ENCODE data around the gene NFATC1.

Gene NFATC1

DNA sequence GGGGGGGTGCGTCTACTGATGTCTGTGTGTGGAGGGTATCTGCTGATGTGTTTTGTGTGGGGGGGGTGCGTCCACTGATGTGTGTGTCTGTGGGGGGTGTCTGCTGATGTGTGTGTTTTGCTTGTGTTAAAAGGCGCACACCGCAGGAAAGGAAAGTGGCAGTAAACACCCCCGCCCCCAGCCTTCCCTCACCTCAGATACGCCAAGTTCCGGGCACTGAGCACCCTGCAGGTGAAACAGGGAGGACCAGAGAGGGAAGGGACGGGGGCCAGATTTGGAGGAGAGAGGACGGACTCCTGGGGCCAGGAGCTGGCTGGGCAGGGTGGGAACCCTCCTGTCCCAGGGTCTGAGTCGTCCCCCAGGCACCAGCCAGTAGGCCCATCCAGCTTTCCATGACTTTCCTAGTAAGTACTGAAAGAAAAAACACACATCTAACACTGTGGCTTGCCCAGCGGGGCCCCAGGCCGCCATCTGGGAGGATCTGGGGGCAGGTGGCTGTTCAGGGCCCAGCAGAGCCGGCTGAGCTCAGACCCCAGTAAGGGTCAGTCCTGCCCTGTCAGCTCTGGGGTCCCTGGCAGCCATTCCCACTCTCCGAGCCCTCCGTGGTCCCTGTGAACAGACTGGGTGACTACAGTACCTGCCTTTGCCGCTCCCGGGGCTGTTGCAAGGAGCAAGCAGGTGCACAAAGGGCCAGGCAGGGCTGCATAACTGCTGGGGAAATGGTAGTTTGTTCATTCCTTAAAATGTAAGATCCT, 126.9 kb downstream of the NFATC1 start:
- no peak for DNase-seq (ENCODE audit: low read depth)

DNA sequence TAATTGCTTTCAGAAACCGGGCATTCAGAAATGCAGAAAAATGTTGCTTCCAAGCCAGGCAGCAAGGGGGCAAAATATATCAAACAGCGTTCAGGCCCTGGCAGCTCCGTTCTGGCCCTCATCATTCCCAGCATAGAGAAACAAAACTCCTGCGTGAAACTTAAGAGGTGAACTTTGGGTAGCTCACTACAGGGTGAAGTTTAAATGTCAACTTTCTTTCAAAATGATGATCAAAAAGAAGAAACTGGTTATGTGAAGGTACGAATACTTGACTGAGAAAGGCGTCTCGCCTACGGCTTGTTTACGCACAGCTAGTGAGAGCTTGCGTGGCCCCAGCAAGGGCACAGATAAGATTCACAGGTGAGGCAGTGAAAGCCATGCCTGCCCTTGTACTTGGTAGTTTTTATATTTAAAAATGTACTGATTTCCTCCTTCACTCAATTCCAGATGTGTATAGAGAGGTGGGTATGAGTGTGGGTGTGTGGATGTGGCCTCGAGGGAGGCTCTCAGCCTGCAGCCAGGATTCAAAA, 127.5 kb downstream of the NFATC1 start:
- DNase-seq (ENCODE audit: low read depth), result no peak

DNA sequence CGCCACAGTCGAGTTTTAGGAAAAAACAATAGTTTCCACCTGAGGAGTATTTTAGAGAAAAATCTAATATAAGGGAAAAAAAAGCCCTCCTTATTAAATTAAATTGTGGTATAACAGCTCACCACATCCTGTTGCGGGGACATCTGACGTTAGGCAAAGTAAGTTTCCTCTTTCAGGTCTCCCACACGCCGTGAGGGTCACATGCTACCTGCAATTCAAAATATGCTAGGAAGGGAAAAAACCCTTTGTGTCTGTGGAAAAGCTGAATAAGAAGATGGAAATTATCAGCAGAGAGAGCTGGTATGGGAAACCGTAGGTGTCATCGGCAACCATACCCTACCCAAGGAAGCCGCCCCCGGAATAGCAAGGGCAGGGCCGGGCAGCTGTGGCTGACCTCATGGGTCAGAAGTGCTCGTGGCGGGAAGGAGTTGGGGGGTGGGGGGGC, 128.0 kb downstream of the NFATC1 start:
- no peak for DNase-seq (ENCODE audit: low read depth)

DNA sequence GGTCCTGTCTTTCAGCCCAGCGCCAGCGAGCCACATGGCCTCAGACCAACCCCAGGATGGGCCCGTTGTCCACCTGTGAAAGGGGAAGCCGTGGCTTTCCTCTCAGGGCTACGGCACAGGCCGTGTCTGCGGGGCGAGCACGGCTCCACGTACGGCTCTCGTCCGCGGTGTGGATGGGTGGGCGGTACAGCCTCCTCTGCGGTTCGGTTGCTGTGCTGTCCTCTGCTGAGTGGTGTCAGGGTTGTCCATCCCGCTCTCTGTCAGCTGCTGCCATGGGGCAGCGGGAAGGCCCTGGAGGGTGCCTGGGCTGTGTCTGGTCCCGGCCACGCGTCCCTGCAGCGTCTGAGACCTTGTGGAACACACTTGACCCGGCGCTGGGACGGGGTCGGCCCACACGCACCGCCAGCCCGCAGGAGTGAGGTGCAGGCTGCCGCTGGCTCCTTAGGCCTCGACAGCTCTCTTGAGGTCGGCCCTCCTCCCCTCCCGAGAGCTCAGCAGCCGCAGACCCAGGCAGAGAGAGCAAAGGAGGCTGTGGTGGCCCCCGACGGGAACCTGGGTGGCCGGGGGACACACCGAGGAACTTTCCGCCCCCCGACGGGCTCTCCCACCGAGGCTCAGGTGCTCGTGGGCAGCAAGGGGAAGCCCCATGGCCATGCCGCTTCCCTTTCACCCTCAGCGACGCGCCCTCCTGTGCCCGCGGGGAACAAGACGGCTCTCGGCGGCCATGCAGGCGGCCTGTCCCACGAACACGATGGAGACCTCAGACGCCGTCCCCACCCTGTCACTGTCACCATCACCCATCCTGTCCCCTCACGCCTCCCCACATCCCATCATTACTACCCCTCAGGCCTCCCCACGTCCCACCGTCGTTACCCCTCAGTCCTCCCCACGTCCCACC, 128.7 kb downstream of the NFATC1 start:
- no peak for DNase-seq (ENCODE audit: low read depth)

DNA sequence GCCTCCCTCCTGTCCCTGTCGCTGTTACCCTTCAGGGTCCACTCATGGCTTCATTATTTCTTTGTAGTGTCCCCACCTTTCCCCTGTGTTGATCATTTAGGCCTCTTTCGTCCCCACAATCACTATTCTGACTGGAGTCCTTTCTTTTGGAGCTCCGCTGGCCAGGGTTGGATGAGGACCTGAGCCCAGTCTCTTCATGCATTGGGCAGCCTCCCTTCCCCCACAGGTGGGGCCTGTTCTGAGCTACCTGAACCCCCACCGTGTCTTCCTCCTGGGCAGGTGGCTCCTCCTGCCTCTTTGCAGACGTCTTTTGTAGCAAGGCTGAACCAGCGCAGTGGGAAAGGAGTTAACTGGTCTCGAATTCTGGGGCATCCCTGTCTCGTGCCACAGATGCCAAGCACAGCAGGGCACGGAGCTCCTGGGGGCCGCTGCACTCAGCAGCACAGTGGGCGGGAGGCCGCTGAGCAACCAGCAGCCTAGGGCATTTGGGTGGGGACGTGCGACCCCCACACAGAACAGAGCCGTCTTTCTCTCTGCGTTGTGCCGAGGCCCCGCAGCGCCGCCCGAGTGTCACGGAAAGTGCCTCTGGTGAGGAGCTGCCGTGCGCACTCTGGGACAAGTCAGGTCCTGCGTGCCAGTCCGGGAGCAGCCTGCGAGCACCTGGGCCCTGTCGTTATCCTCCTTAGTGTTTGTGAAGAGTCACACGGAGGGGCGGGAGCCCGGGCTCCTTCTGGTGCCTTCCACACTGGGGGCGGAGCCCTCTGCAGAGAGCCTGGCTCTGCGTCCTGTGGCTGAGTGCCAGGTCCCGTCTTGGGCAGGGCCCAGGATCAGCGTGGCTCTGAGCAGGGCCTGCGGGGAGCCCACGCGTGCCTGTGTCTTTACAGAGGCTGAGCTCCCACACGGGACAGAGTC, 130.1 kb downstream of the NFATC1 start:
- DNase-seq (ENCODE audit: low read depth), result no peak

- DNase-seq (ENCODE audit: low read depth), result no peak
Measured at GRCh38 chr18:79526468-79527460, 131.0 kb downstream of the NFATC1 start.

- DNase-seq (ENCODE audit: low read depth), result no peak
Measured at GRCh38 chr18:79527656-79528315, 132.1 kb downstream of the NFATC1 start.

- no peak for DNase-seq (ENCODE audit: low read depth)
Measured at GRCh38 chr18:79528316-79528695, 132.6 kb downstream of the NFATC1 start.

GRCh38 chr18:79528846-79529245, 133.1 kb downstream of the NFATC1 start:
- peak; percentile 57 for DNase-seq (ENCODE audit: low read depth)

GRCh38 chr18:79529296-79529695, 133.6 kb downstream of the NFATC1 start:
- no peak for DNase-seq (ENCODE audit: low read depth)

DNA sequence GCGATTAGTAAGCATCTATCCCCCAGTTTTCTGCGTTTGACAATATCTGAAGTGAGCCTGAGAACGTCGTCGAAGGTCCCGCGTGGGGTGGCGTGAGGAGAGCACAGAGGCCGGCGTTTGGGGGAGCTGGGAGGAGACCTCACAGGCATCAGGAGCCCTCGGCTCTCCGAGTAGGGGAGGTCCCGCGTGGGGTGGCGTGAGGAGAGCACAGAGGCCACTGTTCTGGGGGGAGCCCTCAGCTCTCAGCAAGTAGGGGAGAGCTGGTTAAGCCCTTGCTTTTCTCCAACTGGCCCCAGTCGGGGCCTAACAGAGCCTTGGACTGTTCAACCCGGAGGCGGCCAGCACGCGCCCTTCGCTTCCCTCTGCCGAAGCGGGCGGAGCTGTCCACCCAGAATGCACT, 134.3 kb downstream of the NFATC1 start:
- DNase-seq (ENCODE audit: low read depth), result no peak

GRCh38 chr18:79530821-79531220, 135.1 kb downstream of the NFATC1 start:
- no peak for DNase-seq (ENCODE audit: low read depth)

- no peak for DNase-seq (ENCODE audit: low read depth)
Measured at GRCh38 chr18:79531386-79531785, 135.7 kb downstream of the NFATC1 start.

GRCh38 chr18:79531926-79532312, 136.2 kb downstream of the NFATC1 start:
- DNase-seq (ENCODE audit: low read depth), result no peak

- DNase-seq (ENCODE audit: low read depth), result peak; percentile 7
Measured at GRCh38 chr18:79532313-79533007, 136.7 kb downstream of the NFATC1 start.

- DNase-seq (ENCODE audit: low read depth), result no peak
Measured at GRCh38 chr18:79533146-79533545, 137.4 kb downstream of the NFATC1 start.

DNA sequence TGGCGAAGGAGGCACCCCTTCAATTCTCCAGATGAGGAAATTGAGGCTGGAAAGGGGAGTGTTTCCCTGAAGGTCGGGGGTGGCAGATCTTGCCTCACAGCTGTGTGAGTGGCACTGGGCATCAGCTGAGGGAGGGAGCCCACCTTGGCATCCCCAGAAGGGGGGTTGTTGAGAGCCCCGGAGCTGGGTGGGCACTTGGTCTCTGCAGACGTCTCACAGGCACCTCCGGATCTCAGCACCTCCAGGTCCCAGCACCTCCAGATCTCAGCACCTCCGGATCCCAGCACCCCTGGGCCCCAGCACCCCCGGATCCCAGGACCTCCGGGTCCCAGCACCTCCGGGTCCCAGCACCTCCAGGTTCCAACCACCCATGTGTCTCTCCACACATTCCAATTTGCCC, 137.9 kb downstream of the NFATC1 start:
- DNase-seq (ENCODE audit: low read depth), result no peak

GRCh38 chr18:79534356-79534755, 138.6 kb downstream of the NFATC1 start:
- DNase-seq (ENCODE audit: low read depth), result no peak

DNA sequence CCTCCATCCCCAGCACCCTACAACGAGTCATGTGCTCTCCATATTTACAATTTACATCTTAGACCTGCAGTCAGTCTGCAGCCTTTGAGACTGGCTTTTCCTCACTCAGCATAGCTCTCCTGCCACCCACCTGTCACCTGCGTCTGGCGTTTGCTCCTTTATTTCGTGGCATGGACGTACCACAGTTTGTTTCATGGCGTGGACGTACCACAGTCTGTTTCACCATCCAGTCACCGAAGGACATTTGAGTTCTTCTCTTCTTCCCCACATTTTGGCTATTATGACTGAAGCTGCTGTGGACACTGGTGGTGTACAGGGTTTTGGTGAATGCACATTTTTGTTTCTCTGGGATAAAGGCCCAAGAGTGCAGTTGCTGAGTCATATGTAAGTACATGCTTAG, 142.0 kb downstream of the NFATC1 start:
- no peak for DNase-seq (ENCODE audit: low read depth)

- DNase-seq (ENCODE audit: low read depth), result no peak
Measured at GRCh38 chr18:79538635-79539034, 142.9 kb downstream of the NFATC1 start.
